Measurements from ENCODE around the gene SETD4. TPM values are rescaled to one million over a fixed set of nuclear protein-coding genes. Genes with fewer than 3 reads are reported as not detected.

The SETD4 gene
- total RNA-seq, 1 donor from 2014 or later = 19.0 TPM

DNA sequence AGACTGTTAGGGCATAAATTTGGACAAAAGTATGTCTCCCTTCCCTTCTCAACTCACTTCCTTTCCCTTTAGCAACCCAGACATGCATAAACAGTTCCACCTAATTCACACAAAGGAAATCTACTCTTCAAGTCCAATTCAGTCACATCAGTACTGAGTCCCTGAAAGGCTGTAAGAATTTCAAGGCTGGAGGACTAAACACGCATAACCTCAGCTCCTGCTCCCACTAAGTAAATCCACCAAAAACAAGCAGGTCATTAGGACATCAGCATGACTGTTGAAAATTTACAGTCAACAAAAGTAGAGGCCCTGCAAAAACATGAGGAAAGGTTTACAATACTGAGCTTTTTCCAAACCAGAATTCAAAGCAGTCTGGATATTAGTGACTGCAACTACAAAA lies 18.4 kb downstream of the SETD4 start:
- Histone ChIP-seq H3K4me1 (peaks cover 11% of the 10 kb centered on the region), H3K36me3 (peaks cover 81% of the 10 kb centered on the region), H3K9me3 (no peaks in the 10 kb centered on the region), H3K27me3 (no peaks in the 10 kb centered on the region), H3K27ac (no peak overlapping the region), H3K4me3 (no peak overlapping the region)
- no peak for TF ChIP-seq CTCF (IDR thresholded peaks at IDR 0.05)
- intact Hi-C loops (cut with DNase I) = no loop called here
- DNase-seq = no peak
- no peak for ATAC-seq

- peak; percentile 38 for ATAC-seq
These were observed 19.9 kb downstream of the SETD4 start for GRCh38 chr21:36040389-36040788.

DNA sequence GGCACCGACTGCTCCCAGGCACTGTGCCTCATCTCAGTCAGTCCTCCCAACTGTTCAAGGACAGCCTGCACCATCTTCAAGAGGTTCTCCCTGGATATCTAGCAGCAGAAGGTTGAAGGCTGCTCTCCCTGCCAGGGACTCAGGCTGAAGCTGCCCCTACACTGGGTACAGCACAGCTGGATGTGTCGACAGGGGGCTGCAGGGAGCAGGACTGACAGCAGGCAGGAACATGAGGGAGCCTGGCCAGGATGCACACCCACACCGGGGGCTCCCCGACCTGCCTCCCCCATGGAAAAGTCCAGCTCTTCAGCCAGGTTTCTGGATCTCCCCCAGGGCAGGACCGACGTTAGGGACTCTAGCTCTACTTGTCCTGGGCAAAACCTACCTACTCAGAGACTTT lies 20.5 kb downstream of the SETD4 start:
- Histone ChIP-seq H3K27ac (no peak overlapping the region), H3K4me3 (no peak overlapping the region), H3K4me1 (no peaks in the 10 kb centered on the region), H3K9me3 (no peaks in the 10 kb centered on the region), H3K27me3 (no peaks in the 10 kb centered on the region), H3K36me3 (peaks cover 83% of the 10 kb centered on the region)
- no peak for DNase-seq
- TF ChIP-seq CTCF (IDR thresholded peaks at IDR 0.05) = no peak
- peak; percentile 35 for ATAC-seq
- intact Hi-C loops (cut with DNase I) = no loop called here

More at GRCh38 chr21:36040389-36040788, 19.9 kb downstream of the SETD4 start:
- peaks cover 83% of the 10 kb centered on the region for H3K36me3 ChIP-seq
- H3K4me3 ChIP-seq = no peak overlapping the region
- H3K4me1 ChIP-seq = peaks cover under 1% of the 10 kb centered on the region
- H3K27ac ChIP-seq = no peak overlapping the region
- intact Hi-C loops (cut with DNase I) = no loop called here
- no peak for TF ChIP-seq CTCF (IDR thresholded peaks at IDR 0.05)
- no peaks in the 10 kb centered on the region for H3K27me3 ChIP-seq
- H3K9me3 ChIP-seq = no peaks in the 10 kb centered on the region
- DNase-seq = no peak

- Histone ChIP-seq H3K4me1 (no peaks in the 10 kb centered on the region), H3K27ac (no peak overlapping the region), H3K27me3 (no peaks in the 10 kb centered on the region), H3K9me3 (no peaks in the 10 kb centered on the region), H3K4me3 (no peak overlapping the region), H3K36me3 (peaks cover 78% of the 10 kb centered on the region)
- intact Hi-C loops (cut with DNase I) = no loop called here
- DNase-seq (no peak), ATAC-seq (no peak)
- TF ChIP-seq CTCF (IDR thresholded peaks at IDR 0.05) = no peak
These were observed 21.4 kb downstream of the SETD4 start for GRCh38 chr21:36038701-36039497.

DNA sequence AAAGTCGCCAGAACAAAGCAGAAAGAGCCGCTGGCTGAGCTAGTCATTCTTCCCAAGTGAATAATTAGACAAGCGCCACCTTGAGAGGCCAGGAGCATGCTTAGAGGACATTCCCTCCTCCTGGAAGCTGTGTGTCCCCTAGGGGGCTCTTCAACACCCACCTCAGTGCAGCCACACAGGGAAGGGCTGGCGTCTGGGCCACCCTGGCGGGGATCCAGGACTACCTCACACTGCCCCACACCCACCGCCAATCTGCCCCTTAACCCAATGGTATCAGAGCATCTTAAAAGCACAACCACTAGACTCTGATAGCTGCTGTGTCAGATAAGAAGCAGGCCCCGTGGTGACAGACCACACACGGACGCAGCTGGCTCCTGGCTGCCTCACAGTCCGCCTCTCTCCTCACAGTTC lies 24.9 kb downstream of the SETD4 start:
- ATAC-seq = peak; percentile 36
- no peaks in the 10 kb centered on the region for H3K4me1 ChIP-seq

More for the DNA sequence above, 24.9 kb downstream of the SETD4 start:
- Histone ChIP-seq H3K27me3 (no peaks in the 10 kb centered on the region), H3K36me3 (peaks cover 47% of the 10 kb centered on the region), H3K4me3 (no peak overlapping the region), H3K27ac (no peak overlapping the region), H3K9me3 (no peaks in the 10 kb centered on the region)
- DNase-seq = no peak
- TF ChIP-seq CTCF (IDR thresholded peaks at IDR 0.05) = no peak
- intact Hi-C loops (cut with DNase I) = no loop called here
